Muscle layer of duodenum (tissue), 2 donors: ENCODE data around the gene DAB1.
"Not testable (repeated sequence)": the region's sequence is repeated elsewhere in the genome, so short reads cannot be mapped to it uniquely, and the experiment has no call there.

Experiments
- H3K27ac ChIP-seq: one replicate; pipeline ENCODE4 v1.7.0; 2013; ENCODE audit warnings: mild to moderate bottlenecking, low read length
- H3K27me3 ChIP-seq: one replicate; pipeline ENCODE4 v1.7.0; 2013; ENCODE audit warnings: low read depth, mild to moderate bottlenecking, control low read depth, low read length
- H3K36me3 ChIP-seq, 2 donors: one replicate each; pipeline ENCODE4 v1.7.0; 2013; ENCODE audit warnings: low read length in 2 of 2, control low read depth in 1 of 2, mild to moderate bottlenecking in 1 of 2; ENCODE audit not compliant: insufficient read depth in 2 of 2, control insufficient read depth in 1 of 2
- H3K4me1 ChIP-seq, 2 donors: one replicate each; pipeline ENCODE4 v1.7.0; 2013; ENCODE audit warnings: low read length in 2 of 2, mild to moderate bottlenecking in 2 of 2, control low read depth in 1 of 2, moderate library complexity in 1 of 2; ENCODE audit not compliant: insufficient read depth in 2 of 2, control insufficient read depth in 1 of 2
- H3K4me3 ChIP-seq, 2 donors: one replicate each; pipeline ENCODE4 v1.7.0; 2013; ENCODE audit warnings: low read length in 2 of 2, low read depth in 1 of 2, mild to moderate bottlenecking in 1 of 2
- H3K9me3 ChIP-seq, 2 donors: one replicate each; pipeline ENCODE4 v1.7.0; 2013; ENCODE audit warnings: low read length in 2 of 2, control low read depth in 1 of 2, mild to moderate bottlenecking in 1 of 2; ENCODE audit not compliant: control insufficient read depth in 1 of 2
- donor health status: healthy.

DAB1 gene

DNA sequence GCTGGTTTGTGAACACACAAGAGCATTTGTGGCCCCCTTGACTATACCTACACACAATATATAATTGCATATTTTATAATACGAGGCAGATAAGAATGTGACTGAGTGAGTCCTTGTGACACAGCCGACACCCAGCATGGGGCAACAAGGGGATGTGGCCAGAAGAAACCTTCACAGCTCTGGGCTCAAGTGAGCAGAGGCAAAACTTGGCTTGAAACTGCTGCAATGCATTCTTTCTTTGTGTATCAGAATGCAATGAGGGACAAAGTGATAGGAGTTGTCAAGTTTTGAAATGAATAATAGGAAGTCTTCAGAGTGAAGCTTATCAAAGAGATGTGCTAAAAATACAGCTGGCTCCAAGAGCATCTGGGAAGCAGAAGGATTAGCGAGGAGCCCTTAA is 334.0 kb downstream of the DAB1 start:
- Histone ChIP-seq H3K27ac (no peak overlapping the region), H3K4me1 (no peaks in the 10 kb centered on the region), H3K36me3 (no peaks in the 10 kb centered on the region), H3K9me3 (no peaks in the 10 kb centered on the region), H3K27me3 (no peaks in the 10 kb centered on the region), H3K4me3 (no peak overlapping the region)

GRCh38 chr1:57089221-57089620 is 334.6 kb downstream of the DAB1 start:
- no peak overlapping the region for H3K27ac ChIP-seq
- H3K4me3 ChIP-seq, result no peak overlapping the region
- no peaks in the 10 kb centered on the region for H3K27me3 ChIP-seq
- no peaks in the 10 kb centered on the region for H3K9me3 ChIP-seq
- H3K4me1 ChIP-seq, result no peaks in the 10 kb centered on the region
- H3K36me3 ChIP-seq, result no peaks in the 10 kb centered on the region

- no peaks in the 10 kb centered on the region for H3K9me3 ChIP-seq
- no peaks in the 10 kb centered on the region for H3K4me1 ChIP-seq
- no peak overlapping the region for H3K4me3 ChIP-seq
- H3K36me3 ChIP-seq, result no peaks in the 10 kb centered on the region
- H3K27me3 ChIP-seq, result no peaks in the 10 kb centered on the region
- H3K27ac ChIP-seq, result no peak overlapping the region
These were observed 335.2 kb downstream of the DAB1 start for GRCh38 chr1:57088653-57089052.

GRCh38 chr1:57087660-57088059 is 336.2 kb downstream of the DAB1 start:
- H3K4me1 ChIP-seq, H3K27me3 ChIP-seq, H3K36me3 ChIP-seq, H3K9me3 ChIP-seq, H3K27ac ChIP-seq, H3K4me3 ChIP-seq: not testable (repeated sequence)

- Histone ChIP-seq H3K4me1 (no peaks in the 10 kb centered on the region), H3K9me3 (no peaks in the 10 kb centered on the region), H3K36me3 (no peaks in the 10 kb centered on the region), H3K27ac (no peak overlapping the region), H3K4me3 (no peak overlapping the region), H3K27me3 (no peaks in the 10 kb centered on the region)
These were observed 337.7 kb downstream of the DAB1 start for GRCh38 chr1:57086154-57086553.

- Histone ChIP-seq H3K27ac (no peak overlapping the region), H3K36me3 (no peaks in the 10 kb centered on the region), H3K9me3 (no peaks in the 10 kb centered on the region), H3K27me3 (no peaks in the 10 kb centered on the region), H3K4me3 (no peak overlapping the region), H3K4me1 (no peaks in the 10 kb centered on the region)
These were observed 339.2 kb downstream of the DAB1 start for GRCh38 chr1:57084701-57085100.

GRCh38 chr1:57082711-57083439 is 341.0 kb downstream of the DAB1 start:
- Histone ChIP-seq H3K9me3 (no peaks in the 10 kb centered on the region), H3K36me3 (no peaks in the 10 kb centered on the region), H3K27me3 (no peaks in the 10 kb centered on the region), H3K4me3 (no peak overlapping the region), H3K4me1 (no peaks in the 10 kb centered on the region), H3K27ac (no peak overlapping the region)

GRCh38 chr1:57079454-57080157 is 344.3 kb downstream of the DAB1 start:
- Histone ChIP-seq H3K36me3 (no peaks in the 10 kb centered on the region), H3K4me1 (no peaks in the 10 kb centered on the region), H3K27me3 (no peaks in the 10 kb centered on the region), H3K27ac (no peak overlapping the region), H3K4me3 (no peak overlapping the region), H3K9me3 (no peaks in the 10 kb centered on the region)

DNA sequence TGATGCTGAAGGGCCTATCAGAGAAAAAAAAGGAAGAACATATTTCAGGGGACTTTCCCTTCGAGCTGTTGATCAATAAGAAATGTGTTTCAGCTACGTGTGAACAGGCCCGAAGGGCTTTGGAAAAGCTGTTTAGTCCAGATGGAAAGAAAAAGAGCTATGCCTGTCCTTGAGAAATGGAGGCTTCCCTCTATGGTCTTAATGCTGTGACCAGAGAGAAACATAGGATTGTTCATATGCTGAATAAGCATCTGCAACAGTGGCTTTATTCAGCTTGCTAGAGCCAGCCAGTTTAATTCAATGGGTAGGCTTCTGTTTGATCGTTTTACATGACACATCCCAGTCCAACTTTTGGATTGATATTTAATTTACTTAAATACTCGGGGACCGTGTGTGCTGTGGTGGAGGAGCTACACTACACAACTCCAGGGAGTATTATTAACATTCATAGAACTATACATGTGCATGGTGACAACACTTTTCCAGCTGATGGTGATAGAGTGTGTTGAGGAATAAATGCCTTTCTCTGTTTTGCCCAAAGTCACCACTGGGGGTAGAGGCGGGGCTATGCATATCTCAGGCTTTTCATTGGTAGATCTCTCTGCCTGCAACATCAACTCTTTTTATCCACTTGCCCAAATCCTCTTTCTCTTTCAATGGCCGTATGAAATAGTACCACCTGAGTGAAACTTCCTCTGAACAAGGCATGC is 351.3 kb downstream of the DAB1 start:
- H3K27ac ChIP-seq, result no peak overlapping the region
- no peaks in the 10 kb centered on the region for H3K27me3 ChIP-seq
- H3K4me1 ChIP-seq, result peaks cover 0 to 4% of the 10 kb centered on the region in 2 donors
- no peak overlapping the region for H3K4me3 ChIP-seq
- H3K36me3 ChIP-seq, result no peaks in the 10 kb centered on the region
- H3K9me3 ChIP-seq, result no peaks in the 10 kb centered on the region

- peaks cover 0 to 11% of the 10 kb centered on the region in 2 donors for H3K4me1 ChIP-seq
- no peak overlapping the region for H3K4me3 ChIP-seq
- H3K36me3 ChIP-seq, result no peaks in the 10 kb centered on the region
- H3K27ac ChIP-seq, result no peak overlapping the region
- no peaks in the 10 kb centered on the region for H3K27me3 ChIP-seq
- no peaks in the 10 kb centered on the region for H3K9me3 ChIP-seq
These were observed 356.0 kb downstream of the DAB1 start for GRCh38 chr1:57067863-57068262.

DNA sequence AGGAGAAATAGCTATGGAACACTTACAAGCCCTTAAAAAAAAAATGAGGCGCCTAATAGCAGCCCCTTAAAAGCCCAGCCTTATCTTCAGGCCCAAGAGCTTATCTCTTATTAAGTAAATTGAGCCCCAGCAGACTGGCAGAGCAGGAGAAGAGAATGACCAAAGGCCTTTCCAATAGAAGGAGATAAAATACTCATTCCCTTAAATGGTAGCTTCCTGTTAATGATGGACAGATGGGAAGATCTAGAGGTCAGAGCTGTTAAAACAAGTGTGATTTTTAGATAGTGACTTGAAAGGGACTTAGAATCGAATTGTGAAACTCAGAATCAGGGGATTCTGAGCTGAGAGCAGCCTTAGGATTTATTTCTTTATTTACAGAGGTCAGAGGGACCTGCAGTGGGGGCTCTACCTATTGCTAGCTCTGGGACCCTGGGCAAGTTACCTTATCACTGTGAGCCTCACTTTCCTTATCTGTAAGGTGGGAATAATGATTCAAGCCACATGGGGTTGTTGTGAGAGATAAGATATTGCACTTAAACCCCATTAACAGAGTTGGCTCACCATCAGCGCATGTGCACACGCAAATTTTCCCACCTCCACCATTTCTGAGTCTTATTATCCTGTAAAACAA is 356.8 kb downstream of the DAB1 start:
- Histone ChIP-seq H3K27ac (no peak overlapping the region), H3K4me3 (no peak overlapping the region), H3K4me1 (peaks cover 0 to 11% of the 10 kb centered on the region in 2 donors), H3K27me3 (no peaks in the 10 kb centered on the region), H3K36me3 (no peaks in the 10 kb centered on the region), H3K9me3 (no peaks in the 10 kb centered on the region)
